ENCODE measurements around the gene CTSW. TPM values are rescaled to one million over a fixed set of nuclear protein-coding genes. Genes with fewer than 3 reads are reported as not detected.

The CTSW gene
- total RNA-seq, 1 donor from 2014 or later = 0.83 TPM

DNA sequence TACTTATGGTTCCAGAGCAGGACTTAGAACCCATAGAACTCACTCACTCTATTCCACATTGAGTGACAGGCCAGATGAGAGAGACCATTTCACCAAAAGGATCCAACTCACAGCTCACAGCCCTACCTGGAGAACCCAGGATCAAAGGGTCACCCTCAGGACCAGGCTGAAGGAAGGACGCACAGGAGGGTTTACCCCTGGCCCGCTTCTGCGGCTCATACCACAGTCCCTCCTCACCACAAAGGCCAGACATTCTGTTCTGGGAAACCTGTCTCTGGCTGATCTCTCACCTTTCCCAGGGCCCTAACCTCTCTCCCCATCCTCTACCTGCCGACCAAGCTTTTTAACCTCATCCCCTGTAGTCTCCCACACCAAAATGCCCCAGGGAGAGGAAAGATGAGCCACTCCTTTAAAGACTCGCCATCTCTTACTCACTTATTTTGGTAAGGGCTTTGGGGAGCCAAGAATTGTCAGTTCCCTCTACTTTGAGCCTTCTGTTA lies 15.9 kb downstream of the CTSW start:
- intact Hi-C loops (cut with DNase I) = no loop called here
- DNase-seq (ENCODE audit: low spot score) = no peak

DNA sequence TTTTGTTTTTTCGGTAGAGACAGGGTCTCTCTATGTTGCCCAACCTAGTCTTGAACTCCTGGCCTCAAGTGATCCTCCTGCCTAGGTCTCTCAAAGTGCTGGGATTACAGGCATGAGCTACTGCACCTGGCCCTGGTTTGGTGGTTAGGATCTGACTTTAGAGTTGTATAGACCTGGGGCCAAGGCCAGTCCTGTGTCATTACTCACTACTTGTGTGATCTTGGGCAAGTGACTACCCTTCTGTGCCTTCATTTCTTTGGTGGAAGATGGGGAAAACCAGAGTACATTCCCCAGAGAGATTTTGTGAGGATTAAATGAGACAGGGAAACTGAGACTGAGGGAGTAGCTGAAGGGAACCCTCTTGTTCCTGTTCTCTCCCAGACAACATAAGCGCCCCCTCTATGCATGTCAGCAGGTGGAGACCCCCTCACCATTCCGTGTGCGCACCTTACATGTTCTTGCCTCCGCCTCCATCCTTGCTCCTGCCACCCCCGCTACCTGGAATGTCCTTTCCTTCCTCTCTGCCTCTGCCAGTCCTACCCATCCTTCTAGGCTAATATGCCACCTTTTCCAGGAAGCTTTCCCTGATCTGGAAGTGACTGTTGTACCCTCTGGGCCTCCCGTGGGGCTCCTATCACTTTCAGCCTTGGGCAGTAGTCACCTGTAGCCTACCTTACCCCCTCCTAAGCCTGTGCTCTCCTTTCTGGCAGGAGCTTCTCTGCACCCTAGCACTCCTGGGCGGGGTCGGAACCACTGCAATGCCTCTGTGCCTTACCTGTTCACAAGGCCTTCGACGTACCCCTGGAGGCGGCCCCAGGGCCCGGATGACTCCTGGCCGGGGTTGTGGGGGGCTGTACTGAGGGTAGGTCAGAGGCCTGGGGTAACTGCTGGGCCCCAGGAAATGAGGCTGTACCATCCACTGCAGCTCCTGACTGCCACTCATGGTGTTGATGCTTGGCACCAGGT lies 16.7 kb downstream of the CTSW start:
- no peak for DNase-seq (ENCODE audit: low spot score)
- intact Hi-C loops (cut with DNase I) = no loop called here

DNA sequence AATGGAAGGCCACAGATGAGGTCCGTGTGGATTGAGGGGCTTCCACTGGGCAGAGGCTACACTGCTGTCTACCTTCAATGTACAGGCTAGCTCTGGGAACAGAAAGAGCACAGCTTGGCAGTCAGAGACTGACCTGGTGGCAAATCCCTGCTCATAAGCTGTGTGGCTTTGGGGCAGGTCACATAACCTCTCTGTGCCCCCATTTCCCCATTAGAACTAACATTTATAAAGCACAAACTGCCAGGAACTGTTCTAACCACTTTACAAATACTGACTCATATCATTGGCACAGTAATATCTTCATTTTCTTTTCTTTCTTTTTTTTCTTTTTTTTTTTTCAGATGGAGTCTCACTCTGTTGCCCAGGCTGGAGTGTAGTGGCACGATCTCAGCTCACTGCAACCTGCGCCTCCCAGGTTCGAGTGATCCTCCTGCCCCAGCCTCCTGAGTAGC lies 17.4 kb downstream of the CTSW start:
- no peak for DNase-seq (ENCODE audit: low spot score)
- intact Hi-C loops (cut with DNase I) = no loop called here

DNA sequence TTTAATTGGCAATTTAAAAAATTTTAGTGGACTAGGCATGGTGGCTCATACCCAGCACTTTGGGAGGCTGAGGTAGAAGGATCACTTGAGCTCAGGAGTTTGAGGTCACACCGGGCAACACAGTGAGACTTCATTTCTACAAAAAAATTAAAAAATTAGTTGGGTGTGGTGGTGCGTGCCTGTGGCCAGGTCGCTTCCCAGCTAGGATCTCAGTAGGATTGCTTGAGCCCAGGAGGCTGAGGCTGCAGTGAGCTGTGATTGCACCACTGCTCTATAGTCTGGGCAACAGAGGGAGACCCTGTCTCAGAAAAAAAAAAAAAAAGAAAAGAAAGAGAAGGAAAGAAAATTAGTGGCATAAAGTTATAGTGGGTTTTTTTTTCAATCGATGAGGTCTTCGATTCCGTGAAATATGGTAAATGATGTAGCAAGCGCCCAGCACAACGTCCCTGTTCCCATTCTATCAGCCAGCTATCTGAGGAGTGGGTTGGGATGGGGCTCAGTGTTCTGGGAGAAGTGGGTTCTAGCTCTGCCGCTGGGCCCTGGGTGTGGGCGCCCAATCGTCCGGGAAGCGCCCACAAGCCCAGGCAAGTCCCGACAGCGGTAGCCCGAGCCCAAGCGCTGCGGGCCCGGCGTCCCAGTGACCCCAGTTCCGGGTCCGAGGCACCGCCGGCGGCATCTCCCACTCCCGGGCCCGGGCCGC lies 19.2 kb downstream of the CTSW start:
- intact Hi-C loops (cut with DNase I) = no loop called here
- no peak for DNase-seq (ENCODE audit: low spot score)

DNA sequence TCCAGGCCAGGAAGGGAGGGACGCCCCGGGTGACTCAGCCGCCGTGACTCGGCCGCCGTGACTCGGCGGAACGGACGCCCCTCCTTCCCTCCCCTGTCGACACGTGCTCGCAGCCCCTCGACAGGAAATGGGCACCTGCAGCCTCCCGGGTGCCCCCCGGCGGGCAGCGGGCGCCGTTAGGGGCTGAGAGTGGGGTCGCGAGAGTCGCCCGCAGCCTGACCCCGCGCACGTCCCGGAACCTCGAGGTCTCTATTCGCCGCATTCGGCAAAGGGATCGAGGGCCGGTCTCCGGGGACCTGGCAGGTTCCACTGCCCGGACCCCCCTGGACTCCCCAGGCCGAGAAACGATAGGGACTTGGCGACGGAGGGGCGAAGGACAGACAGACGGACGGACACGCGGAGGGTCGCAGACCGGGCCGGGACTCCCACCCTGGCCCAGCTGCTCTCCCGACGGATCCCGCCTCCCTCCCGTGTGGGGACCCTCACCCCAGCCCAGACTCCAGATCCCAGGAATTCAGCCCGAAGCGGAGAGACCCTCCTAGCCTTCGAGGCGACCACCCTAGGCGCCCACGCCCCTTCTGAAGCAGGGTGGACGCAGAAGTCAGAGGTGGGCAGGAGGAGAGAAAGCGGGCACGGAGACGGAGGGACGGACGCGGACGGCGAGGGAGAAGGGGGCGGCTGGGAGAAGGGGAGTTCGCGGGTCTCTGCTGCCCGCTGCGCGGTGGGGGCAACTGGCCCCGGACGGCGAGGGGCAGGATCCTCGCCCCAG lies 19.9 kb downstream of the CTSW start:
- intact Hi-C loops (cut with DNase I) = no loop called here
- peak; percentile 89 for DNase-seq (ENCODE audit: low spot score)

DNA sequence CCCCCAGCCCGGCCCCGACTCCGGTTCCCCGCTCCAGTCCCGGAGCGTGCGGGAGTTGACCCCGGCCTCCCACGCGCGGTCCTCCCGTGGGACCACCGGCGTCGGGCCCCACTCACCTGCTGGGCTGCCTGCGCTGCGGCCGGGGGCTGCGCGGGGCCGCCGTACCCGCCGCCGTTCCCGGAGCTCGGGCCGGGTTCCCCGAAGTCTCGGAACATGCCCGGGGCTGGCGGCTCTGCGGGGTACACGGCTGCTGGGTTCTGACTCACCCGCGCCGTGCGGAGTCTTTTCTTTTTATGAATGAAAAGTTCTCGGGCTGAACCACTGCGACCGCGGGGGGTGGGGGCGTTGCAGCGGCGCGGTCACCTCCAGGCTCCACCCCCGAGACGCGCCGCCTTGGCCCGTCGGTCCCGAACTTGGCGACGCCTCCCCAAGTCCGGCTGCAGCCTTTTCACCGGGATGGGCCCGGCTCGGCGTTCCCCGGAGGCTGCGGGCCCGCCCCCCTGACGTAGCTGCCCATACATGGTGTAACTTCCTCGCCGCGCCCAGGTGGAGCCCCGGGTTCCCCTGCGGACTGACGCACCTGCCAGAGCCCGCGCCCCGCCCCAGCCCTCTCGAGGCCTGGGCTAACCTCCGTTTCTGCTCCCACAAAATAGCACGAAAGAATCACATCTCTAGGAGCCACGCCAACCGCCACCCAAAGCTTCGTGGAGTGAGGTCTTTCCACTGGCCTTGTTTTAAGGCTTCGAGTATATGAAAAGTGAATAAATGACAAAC lies 20.7 kb downstream of the CTSW start, which contains the start of gene FOSL1:
TSS of gene FOSL1 (minus strand) at position 264 of the 774 bp plus-strand sequence. CDS start at position 215, 49 bp downstream.
- DNase-seq (ENCODE audit: low spot score) = peak; percentile 94
- intact Hi-C loops (cut with DNase I) = no loop called here

DNA sequence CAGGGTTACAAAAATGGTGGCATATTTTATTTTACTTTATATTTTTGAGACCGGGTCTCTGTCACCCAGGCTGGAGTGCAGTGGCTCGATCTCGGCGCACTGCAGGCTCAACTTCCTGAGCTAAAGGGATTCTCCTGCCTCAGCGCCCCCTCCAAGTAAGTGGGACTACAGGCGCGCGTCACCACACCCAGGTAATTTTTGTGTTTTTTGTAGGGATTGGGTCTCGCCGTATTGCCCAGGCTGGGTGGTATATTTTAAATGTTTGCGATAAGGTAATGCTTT lies 21.2 kb downstream of the CTSW start:
- no peak for DNase-seq (ENCODE audit: low spot score)
- intact Hi-C loops (cut with DNase I) = no loop called here

DNA sequence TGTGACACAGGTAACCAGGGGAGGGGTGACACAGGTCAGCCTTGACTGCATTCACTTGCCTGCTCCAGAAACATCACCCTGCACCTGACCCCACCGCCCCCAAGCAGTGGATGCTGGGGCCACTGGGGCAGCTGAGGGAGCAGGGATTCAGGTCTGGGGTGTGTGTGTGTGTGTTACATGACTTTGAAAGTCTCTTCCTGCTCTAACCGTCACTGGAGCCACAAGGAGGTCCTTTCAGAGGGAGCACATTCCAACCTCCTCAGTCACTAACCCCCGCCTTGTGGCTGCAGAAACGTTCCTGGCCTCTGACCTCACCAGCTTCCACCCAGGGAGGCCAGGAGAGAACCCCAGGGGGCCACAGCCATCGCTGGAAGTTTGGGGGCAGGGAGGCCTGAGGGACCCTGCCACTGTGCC lies 23.4 kb downstream of the CTSW start:
- DNase-seq (ENCODE audit: low spot score) = peak; percentile 72
- intact Hi-C loops (cut with DNase I) = no loop called here

DNA sequence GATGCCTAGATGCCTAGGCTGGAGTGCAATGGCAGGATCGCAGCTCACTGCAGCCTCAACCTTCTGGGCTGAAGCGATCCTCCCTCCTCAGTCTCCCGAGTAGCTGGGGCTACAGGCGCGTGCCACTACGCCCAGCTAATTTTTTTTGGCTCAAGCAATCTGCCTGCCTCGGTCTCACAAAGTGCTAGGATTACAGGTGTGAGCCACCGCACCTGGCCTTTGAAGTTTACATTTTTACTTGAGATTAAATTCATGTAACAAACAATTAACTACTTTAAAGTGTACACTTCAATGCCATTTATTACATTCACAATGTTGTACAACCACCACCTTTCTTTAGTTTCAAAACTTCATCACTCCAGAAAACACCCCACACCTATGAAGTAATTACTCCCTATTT lies 24.1 kb downstream of the CTSW start:
- DNase-seq (ENCODE audit: low spot score) = no peak
- intact Hi-C loops (cut with DNase I) = no loop called here

DNA sequence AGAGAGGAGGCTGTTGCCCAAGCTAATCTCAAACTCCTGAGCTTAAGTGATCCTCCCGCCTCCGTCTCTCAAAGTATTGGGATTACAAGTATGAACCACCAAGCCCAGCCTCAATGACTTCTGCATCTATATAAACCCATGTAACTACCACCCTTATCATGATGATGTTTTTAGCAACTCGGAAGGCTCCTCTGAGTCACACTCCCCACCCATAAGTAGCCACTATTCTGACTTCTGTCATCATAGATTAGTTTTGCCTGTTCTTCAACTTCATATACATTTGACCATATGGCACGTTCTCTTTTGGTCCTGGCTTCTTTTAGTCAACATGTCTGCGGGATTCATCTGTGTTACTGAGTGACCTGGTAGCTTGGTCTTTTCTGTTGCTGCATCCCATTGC lies 27.0 kb downstream of the CTSW start:
- no peak for DNase-seq (ENCODE audit: low spot score)
- intact Hi-C loops (cut with DNase I) = no loop called here

DNA sequence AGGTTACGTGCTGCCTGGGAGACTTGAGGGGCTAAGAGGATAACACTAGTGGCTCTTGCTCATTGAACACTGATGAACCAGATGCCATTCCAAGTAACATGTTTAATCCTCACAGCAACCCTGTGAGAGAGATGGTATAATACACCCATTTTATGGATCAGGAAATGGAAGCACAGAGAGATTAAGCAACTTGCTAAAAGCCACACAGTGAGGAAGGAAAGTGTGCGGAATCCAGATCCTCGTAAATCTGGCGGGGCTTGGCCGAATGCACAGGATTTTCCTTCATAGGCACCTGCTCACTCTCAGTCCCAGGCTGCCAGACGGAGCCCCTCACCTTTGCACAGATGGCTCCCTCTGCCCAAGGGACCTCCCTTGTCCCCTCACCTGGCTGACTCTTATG lies 28.2 kb downstream of the CTSW start:
- DNase-seq (ENCODE audit: low spot score) = no peak
- intact Hi-C loops (cut with DNase I) = no loop called here

DNA sequence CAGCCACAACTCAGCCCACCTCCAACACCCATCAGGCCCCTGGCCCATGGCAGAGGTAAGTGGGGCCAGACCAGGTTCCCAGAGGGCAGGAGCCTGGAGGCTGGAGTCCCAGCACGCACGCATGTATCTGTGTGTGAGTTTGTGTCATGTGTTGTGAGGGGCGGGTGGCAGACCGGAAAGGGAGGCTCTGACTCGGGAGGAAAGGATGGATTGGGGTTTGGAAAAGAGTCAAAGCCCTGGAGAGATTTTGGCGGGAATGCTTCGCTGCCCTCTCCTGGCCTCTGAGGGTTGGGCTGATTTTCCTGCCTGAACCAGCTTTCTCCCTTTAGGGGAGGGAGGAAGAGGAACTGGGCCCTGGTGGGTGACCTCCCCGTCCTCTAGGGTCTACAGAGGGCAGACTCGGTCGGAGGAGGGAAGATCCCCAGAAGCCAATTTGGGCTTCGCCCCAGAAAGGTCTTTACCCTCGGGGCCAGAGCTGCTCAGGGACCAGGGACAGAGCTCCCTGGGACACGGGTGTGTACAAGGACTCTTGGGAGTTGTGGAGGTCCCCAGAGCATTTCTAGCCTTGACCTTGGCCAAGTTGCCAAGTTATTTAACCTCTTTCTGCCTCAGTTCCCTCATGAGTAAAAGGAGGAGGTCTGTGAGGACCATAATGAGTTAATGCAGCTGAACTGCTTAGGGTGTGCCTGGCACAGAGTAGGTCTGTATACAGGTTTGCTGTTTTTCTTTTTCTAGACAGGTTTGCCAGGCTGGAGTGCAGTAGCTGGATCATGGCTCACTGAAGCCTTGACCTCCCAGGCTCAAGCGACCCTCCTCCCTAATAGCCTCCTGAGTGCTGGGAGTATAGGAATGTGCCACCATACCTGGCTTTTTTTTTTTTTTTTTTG lies 32.3 kb downstream of the CTSW start:
- intact Hi-C loops (cut with DNase I) = no loop called here
- no peak for DNase-seq (ENCODE audit: low spot score)

DNA sequence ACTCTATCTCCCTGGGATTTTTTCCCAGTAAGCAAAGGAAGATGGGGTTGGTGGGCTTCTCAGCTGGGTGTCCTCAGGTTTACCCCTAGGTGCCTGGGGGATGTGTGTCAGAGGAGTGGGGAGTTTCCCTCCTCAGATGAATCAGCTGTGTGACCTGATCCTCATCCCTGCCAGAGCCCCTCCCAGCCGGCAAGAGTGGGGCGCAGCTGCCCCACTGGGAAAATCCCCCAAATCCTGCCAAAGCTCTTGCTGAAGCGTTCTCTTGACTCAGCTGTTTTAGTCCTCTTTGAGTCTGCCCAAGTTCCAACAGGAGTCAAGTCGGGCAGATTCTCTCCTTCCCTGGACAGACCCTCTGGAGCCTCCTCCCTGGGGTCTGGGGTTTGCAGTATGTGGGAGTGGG lies 33.2 kb downstream of the CTSW start:
- intact Hi-C loops (cut with DNase I) = no loop called here
- DNase-seq (ENCODE audit: low spot score) = no peak

DNA sequence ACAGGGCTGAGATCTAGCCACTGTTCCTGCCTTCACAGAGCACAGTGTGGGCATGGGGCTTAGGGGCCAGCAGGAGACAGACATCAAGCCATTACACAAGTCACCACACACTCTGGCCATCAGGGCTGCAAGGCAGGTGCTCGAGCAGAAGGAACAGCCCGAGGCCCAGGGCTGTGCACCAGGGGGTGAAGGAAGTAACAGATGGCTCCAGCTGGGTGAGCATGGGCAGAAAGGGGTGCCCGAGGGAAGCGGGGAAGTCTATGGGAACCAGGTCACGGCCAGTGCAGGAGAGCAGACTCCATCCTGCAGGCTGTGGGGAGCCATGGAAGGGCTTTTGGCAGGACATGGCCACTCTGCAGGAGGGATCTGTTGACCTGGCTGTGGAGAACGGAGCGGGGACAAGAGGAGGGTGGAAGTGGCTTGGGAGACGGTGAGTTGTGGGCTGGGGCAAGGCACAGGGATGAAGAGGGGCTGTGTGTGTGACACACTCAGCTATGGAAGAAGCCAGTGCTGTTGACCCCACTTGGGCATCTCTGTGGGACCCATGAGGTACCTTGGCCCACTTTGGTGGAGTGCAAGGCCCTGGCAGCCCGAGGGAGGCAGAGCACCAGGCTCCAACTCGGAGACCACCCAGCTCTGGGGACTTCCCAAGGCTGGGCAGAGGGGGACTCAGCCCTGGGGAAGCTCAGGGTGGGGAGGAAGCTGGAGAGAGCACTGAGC lies 35.6 kb downstream of the CTSW start:
- DNase-seq (ENCODE audit: low spot score) = no peak
- intact Hi-C loops (cut with DNase I) = loop anchor here (5.0 kb wide), 1 partner anchor 87 kb away; the partner anchor contains the start of genes BANF1 and EIF1AD

DNA sequence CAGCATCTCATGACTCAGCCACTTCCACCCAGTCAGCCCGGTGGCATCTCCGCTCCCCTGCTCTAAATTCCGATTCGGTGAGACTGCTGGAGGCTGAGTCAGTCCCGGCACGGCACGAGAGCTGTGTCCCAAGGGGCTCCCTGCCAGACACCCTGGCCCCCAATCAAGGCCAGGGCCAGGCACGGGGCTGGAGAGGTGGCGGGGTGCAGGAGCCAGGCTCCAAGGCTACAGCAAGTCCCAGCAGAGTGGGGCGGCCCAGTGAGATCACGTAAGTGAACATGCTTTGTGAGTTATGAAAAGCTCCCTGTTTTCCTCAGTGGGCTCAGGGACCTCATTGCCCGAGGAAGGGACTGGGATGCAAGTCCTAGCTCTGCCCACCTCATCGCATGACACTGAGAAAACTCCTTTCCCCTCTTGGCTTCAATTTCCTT lies 36.2 kb downstream of the CTSW start:
- intact Hi-C loops (cut with DNase I) = loop anchor here (5.0 kb wide), 1 partner anchor 86 kb away; the partner anchor contains the start of genes BANF1 and EIF1AD

DNA sequence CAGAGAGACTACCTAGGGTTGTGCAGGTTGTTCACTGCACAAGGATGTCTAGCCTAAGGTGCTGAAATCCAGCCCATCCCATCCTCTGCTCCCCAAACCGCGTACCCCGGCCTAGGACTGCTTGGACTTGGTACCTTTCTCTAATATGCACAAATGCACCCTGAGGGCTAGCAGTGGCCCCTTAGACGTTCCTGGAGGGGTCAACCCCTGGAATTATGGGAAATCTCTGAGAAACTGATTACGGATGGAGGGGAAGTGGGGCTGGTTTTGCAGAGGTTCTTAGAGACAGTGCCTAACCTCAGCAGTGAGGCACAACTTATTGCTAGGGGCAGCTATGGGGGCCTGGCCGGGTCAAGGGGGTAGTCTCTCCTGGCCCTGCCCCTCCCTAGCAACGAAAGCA lies 36.8 kb downstream of the CTSW start:
- intact Hi-C loops (cut with DNase I) = loop anchor here (5.0 kb wide), 1 partner anchor 86 kb away; the partner anchor contains the start of genes BANF1 and EIF1AD
- no peak for DNase-seq (ENCODE audit: low spot score)

More for the DNA sequence above, 36.2 kb downstream of the CTSW start:
- DNase-seq (ENCODE audit: low spot score) = peak; percentile 90

DNA sequence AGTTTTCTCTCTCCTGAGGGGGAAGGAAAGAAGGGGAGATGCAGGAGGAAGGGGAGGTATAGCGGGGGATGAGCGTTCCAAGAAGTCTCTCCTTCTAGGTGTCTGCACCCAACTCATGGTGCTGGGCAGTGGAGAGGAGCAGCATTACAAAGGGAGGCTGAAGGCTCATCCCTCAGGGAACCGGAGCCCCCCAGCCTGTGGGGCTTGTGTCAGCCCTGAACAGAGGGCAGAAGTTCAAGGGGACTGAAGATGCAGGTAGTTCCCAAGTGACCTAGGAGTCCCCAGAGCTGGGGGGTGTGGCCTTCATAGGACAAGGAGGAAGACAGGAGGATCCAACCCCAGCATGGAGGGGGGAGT lies 37.4 kb downstream of the CTSW start:
- intact Hi-C loops (cut with DNase I) = loop anchor here (5.0 kb wide), 1 partner anchor 85 kb away; the partner anchor contains the start of genes BANF1 and EIF1AD
- no peak for DNase-seq (ENCODE audit: low spot score)
